GM18858 (cell line): ENCODE data around the gene CYP4F3.
"Not testable (repeated sequence)": the region's sequence is repeated elsewhere in the genome, so short reads cannot be mapped to it uniquely, and the experiment has no call there.

ENCODE experiments used
- ATAC-seq: cut with Tn5 transposase; IDR thresholded peaks from one replicate; pipeline ENCODE4 v1.9.1; 2021; ENCODE audit not compliant: unreplicated experiment

CYP4F3 gene

DNA sequence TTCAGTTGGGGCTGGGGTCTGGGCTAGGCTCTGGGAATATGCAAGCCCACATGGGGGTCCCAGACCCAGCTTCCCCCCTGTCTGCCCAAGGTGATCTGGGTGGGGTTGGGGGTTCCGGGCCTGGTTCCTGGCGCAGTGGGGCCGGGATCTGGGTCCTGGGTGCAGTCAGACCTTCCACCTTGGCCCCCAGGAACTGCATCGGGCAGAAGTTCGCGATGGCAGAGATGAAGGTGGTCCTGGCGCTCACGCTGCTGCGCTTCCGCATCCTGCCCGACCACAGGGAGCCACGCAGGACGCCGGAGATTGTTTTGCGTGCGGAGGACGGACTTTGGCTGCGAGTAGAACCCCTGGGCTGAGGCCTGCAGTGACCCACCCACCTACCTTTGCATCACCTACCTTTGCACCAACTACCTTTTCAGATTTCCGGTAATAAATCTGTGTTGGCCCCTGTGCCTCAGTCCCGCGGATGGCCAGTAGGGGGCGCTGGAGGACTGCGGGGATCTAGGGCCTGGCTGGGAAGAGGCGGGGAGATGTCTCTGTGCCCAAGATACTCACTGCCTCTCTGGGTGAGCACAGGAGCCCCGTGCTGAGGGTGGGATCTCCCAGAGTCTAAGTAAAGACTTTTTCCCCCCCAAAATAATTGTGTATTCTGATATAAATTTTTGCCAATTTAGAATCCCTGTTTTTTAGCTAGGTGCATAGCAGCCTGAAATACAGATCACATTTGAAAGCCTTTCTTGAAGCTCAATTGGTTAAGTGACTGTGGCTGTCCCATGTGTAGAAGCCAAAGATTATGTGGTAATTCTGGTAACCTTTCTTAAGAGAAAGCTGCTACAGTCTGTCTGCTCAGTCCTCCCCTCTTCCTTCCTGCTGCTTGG lies 11.5 kb upstream of the CYP4F3 start:
- no peak for ATAC-seq

DNA sequence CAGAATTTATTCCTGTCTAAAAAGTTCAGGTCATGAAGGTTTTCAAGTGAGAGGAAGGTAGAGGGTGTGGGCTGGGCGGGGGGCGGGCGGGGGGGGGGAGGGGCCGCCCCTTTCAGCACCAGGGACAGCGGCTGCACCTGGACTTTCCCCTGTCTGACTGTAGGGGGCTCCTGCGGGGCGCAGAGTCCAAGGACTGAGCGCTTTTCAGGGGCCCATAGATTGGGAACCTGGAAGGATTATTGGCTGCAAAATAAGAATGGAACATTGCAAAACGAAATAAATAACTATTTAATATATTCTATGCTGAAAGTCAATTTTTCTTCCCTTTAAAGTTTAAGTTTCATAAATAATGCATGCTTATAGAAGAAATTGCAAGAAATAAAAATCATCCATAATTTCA lies 8.9 kb upstream of the CYP4F3 start:
- ATAC-seq: no peak

DNA sequence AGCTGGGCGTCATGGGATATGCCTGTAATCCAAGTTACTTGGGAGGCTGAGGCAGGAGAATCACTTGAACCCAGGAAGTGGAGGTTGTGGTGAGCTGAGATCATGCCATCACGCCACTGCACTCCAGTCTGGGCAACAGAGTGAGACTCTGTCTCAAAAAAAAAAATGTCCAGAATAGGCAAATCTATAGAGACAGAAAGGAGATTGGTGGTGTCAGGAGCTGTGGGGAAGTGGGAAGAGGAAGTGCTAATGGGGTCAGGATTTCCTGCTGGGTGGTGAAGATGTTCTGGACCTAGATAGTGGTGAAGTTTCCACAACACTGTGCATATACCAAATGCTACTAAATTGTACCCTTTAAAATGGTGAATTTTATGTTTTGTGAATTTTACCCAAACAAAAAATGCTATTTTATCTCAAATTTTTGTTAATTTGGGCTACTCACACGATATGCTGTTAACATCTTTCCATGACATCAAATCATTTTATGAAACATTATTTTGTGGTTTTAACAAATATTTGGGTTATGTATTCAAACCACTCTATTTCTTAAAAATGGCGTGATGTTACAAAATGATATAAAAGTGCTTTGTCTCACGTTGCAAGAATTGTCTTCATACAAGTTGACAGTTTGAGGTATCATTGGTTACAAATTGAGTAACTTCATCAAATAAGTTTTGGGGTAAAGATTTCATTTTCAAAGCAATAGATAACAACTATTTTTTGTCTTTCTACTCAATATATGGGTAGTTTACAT lies 7.4 kb upstream of the CYP4F3 start:
- ATAC-seq: no peak

DNA sequence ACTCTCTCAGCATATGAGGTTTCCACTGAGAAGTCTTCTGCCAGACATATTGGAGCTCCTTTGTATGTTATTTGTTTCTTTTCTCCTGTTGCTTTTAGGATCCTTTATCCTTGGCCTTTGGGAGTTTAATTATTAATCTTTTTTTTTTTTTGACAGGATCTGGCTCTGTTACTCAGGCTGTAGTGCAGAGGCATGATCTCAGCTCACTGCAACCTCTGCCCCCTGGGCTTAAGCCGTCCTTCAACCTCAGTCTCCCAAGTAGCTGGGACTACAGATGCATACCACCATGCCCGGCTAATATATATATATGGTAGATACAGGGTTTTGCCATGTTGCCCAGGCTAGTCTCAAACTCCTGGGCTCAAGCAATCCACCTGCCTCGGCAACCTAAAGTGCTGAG lies 6.6 kb upstream of the CYP4F3 start:
- ATAC-seq: no peak

DNA sequence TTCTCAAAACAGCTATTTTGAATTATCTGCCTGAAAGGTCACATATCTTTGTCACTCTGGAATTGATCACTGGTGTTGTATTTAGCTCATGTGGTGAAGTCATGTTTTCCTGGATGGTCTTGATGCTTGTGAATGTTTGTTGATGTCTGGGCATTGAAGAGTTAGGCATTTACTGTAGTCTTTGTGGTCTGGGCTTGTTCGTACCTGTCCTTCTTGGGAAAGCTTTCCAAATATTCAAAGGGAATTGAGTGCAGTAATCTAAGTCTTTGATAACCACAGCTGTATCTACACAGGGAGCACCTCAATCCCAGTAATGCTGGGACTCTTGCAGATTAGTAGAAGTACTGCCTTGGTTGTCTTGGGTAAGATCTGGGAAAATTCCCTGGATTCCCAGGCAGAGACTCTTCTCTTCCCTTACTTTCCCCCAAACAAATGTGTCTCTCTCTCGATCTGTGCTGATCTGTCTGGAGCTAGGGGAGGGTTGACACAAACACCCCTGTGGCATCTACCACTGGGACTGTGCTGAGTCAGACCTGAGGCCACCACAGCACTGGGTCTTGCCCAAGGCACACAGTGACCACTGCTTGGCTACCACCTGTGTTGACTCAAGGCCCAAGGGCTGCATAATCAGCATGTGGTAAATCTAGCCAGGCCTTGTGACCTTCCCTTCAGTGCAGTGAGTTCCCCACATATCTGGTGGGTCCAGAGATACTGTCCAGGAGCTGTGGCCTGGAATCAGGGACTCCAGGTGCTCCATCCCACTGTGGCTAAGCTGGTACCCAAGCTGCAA lies 5.5 kb upstream of the CYP4F3 start:
- no peak for ATAC-seq

DNA sequence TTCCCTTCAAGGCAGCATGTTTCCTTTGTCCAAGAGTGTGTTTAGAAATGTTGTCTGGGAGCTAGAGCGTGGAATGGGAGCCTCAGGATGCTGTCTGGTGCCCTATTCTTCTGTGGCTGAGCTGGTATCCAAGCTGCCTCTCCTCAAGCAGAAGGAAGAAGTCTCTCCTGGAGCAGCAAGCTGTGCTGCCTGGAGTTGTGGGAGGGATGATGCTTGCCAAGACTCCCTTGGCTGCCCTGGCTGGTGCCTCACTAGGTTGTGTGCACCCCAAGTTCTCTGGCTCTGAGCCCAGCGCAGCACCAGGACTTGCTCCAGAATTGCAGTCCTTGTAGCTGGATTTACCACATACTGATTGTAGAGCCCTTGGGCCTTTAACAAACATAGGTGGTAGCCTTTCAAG lies 4.7 kb upstream of the CYP4F3 start:
- ATAC-seq: no peak

DNA sequence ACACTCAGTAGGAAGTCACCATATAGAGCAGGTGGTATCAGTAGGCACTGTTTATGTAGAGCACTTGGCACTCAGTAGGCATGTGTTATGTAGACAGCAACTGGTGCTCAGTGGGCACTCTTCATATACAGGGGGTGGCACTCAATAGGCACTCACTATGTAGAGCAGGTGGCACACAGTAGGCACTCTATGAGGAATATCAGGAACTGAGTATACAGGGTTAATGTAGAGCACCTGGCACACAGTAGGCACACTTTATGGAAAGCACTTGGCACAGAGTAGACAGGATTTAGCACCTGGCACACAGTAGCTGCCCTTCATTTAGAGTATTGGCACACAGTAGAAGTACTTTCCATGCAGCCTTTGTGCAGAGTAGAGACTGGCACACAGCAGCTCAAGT lies 1.1 kb upstream of the CYP4F3 start:
- no peak for ATAC-seq

DNA sequence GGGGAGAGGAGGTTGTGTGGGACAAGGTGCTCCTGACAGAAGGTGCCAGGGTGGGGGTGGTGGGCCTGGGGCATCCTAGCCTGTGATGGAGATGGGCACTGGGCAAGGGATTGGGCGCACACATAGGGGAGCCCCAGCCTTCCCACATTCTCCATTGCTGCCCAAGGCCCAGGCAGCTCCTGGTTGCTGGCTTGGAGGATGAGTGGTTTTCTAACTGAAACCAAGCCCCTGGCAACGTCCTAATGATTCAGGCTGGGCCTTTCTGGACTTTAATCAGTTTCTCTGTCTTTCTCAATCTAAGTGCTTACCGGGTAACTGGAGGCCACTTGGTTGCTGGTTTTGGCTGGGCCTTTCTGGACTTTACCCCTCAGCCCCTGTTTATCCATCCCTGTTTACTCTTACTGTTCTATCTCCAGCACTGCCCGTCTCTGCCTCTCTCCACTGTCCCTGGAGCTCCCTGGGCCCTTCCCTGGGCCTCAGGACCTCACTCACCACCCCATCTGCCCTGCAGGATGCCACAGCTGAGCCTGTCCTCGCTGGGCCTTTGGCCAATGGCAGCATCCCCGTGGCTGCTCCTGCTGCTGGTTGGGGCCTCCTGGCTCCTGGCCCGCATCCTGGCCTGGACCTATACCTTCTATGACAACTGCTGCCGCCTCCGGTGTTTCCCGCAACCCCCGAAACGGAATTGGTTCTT lies 354 bp downstream of the CYP4F3 start:
- ATAC-seq: no peak

DNA sequence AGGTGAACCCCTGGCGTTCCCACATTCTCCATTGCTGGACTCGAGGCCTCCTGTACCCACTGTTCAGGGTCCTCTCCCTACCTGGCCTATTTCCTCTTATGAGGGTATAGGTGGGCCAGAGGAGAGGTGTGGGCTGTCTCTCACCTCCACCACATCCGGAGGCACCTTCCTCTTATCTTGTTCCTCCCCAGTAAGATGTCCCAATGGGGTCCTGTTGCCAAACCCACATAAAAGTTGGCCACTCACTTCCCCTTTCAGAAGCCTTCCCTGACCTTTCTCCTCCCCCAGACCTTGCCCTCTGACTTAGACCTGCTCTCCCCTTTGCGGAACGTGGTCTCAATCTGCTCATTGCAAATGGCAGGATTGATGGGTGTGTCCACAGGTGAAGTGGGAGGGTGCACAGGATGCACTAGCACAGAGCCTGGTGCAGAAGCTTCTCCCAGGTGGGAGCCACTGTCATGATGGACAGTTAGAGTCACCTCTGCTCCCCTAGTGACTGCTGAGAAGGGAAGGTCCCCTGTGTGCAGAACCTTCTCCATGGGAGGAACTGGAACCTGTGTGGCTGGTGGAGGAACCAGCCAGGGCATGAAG lies 1.3 kb downstream of the CYP4F3 start:
- ATAC-seq: no peak

DNA sequence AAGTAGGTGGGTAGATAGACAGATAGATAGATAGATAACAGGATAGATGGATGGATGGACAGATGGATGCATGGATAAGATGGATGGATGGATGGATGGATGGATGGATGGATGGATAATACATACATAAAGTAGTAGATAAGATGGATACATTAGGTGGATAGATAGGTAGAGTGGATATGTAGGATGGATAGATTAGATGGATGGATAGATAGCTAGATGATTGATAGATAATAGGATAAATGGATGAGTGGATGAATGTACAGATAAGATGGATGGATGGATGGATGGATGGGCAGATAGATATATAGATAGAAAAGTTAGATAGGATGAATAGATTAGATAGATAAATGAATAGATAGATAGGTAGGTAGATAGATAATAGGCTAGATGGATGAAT lies 2.1 kb downstream of the CYP4F3 start:
- no peak for ATAC-seq

DNA sequence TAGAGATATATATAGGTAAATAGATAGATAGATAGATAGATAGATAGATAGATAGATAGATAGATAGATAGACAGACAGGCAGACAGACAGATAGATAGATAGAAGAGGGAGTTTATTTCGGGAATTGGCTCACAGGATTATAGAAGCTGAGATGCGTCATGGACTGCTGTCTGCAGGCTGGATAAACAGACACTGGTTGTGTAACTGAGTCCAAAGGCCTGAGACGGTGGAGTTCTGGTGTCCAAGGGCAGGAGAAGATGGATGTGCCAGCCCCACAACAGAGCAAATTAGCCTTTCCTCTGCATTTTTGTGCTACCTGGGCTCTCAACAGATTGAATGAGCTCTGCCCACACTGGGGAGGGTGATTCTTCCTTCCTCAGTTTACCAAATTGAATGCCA lies 2.7 kb downstream of the CYP4F3 start:
- no peak for ATAC-seq

DNA sequence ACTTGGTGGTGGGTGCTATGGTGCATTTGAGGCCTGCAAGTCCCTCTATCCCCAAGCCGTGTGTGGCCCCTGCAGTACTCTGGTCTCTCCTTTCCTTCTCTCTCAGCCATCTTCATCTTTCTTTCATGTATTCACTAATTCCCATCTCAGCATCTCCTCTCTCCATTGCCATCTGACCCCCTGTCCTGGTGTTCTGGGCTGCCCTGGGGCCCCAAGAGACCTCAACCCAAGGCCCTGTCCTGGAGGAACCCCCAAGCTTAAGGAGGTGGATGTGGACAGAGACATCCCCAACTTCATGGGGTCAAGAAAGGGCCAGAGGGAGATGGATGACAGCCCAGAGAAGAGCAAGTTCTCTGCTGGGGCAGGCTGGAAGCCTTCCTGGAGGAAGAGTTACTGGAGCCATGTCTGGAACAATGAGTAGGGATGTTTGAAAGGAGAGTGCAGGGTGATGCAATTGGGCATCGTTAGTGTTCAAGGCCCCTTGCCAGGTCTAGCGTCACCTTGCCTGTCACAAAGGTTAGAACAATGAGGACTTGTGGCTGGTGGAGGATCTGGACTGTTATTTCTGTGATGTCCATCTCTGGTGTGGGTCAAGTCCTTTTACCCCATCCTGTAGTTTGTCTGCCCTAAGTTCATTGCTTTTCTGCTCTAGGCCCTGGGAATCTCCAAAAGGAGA lies 3.5 kb downstream of the CYP4F3 start:
- ATAC-seq: no peak

DNA sequence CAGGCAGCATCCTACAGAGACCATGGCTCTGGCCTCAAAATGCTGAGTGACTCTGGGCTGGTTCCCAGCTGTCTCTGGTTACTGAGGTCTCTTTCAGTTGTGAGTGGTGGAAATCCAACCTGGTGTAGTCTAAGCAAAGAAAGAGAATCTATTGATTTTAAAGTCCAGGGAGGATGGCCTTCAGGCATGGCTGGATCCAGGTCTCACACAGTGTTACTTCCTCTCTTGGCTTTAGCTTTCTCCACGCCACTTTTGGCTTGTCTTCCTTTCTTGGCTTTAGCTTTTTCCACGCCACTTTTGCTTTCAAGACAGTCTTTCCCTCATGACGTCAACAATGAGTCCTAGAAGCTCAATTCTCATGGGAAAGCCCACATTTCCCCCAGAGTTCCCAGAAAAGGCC lies 4.1 kb downstream of the CYP4F3 start:
- no peak for ATAC-seq

DNA sequence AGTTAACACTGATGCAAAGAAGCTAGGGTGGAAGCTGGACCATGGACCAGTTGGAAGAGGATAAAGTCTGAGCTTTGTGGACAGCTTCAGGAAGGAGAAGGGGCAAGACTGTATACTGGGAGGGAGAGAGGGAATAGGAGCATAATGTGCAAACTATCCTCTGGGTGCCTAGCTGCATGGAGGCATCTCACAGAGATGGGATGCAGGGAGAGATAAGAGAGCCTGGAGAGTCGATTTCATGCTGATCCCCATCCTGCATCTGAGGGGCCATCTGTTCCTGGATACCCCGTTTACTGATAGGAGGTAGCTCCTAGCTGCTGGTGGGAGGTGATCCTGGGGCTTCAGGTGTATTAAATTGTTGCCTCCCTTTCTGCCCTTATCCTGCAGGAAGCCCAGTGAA lies 8.8 kb downstream of the CYP4F3 start:
- ATAC-seq: no peak

DNA sequence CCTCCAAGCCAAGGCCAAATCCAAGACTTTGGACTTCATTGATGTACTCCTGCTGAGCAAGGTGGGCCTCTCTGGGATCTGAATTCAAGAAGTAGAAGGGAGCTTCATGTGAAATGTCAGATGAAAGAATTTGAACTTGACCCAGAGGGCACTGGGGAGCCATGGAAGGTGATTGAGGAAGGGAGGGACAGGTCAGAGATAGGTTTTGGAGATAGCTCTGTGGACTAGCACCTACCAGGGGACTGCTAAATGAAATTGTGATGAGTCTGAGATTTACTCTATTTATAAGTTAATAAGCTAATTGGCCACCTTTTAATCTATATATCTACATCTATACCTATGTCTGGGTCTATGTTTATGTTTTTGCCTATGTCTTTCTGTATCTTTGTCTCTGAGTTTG lies 9.4 kb downstream of the CYP4F3 start:
- ATAC-seq: not testable (repeated sequence)

DNA sequence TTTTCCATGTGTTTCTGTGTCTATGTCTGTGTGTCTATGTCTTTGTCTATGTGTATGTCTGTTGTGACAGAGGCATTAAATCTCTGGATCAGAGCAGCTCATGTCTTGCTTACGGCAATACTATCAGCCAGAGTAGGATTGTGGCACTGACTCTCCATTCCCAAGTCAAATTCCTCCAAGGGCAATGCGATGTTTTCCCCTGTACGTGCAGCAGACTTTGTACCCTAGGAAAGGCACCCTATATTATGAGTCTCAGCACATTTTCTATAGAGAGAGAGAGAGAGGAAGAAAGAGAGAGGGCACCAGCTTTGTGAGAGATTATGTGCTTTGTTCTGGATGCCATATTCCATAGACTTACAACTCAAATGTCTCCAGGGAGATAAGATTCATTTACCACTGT lies 11.1 kb downstream of the CYP4F3 start:
- no peak for ATAC-seq

DNA sequence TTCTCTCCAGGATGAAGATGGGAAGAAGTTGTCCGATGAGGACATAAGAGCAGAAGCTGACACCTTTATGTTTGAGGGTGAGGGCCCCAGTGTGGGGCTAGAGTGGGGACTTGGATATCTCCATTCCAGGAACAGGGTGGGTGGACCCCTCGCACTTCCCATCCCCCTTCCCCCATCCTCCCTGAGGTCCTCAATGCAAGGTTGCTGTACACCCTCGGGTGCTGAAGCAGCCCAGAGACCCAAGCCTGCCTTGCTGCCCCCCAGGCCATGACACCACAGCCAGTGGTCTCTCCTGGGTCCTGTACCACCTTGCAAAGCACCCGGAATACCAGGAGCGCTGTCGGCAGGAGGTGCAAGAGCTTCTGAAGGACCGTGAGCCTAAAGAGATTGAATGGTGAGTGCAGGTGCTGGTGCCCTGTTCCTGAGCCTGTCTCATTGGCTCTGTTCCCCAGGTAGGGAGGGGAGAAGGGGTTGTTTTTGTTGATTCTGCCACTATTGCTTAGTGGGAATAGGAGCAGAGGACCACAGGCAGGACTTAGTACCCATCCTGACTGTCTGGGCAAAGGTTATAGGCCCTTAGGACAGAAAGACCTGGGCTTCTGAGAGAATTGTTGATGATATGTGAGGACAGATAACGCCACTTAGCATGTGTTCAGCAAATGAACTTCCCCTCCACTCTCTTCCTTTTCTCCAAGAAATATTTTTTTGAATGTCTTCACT lies 12.0 kb downstream of the CYP4F3 start:
- no peak for ATAC-seq

DNA sequence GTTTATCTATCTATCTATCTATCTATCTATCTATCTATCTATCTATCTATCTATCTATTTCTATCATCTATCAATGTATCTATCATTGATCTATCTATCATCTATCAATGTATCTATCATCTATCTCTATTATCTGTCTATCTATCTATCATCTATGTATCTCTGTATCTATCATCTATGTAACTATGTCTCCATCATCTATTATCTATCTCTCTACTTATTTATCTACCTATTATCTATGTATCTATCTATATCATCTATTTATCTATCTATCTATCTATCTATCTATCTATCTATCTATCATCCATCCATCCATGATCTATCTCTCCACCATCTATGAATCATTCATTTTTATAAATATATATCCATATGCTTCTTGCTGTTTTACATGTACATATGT lies 15.8 kb downstream of the CYP4F3 start:
- ATAC-seq: no peak

DNA sequence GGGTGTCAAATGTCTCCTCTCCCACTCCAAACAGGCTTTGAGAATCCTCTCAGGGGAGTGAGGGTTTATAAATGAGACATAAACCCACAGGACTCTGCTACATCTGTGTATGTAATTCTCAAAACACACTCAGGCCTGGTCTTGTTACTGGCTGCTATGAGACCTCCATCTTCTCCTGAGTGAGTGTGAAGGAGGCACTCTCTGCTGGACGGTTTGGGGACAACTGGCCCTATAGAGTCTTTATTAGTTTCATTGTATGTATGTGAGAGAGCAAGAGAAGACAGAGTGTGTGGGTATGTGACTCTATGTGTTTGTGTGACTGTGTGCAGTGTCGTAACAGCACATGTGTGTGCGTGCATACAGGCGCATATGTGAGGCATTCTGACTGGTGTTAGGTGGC lies 22.6 kb downstream of the CYP4F3 start:
- ATAC-seq: no peak

DNA sequence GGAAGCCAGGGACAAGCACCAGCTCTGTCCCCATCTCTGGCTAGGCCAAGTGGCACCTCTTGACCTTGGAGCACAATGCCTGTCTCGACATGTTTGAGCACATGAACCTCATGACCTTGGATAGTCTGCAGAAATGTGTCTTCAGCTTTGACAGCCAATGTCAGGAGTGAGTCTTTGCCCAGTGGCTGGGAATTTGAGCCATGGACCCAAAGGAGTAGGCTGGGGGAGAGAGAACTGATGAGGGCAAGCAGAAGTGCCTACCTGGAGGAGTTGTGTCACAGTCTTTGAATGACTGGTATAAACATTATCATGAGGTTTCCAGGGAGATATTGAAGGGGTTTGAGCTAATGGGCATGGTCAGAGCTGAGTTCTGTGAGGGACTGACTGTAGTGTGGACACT lies 25.5 kb downstream of the CYP4F3 start:
- no peak for ATAC-seq
